DOHH2 (cell line): ENCODE results near the gene CTDP1.

Experiments
- EZH2phosphoT487 ChIP-seq: fragments of 200-600 bp; sonication (generic); IDR thresholded peaks from 2 replicates; pipeline ENCODE4 v1.6.1; 2017; ENCODE audit warnings: borderline replicate concordance, mild to moderate bottlenecking, antibody characterized with exemption, low read length, moderate library complexity, mixed read lengths
- TF ChIP-seq, protein P1 (sequence below): fragments of 200-600 bp; sonication (generic); IDR thresholded peaks from one replicate; pipeline ENCODE4 v1.5.1; 2014; ENCODE audit warnings: antibody characterized with exemption, mild to moderate bottlenecking, low read depth, low read length; ENCODE audit not compliant: poor library complexity, severe bottlenecking

DNA sequence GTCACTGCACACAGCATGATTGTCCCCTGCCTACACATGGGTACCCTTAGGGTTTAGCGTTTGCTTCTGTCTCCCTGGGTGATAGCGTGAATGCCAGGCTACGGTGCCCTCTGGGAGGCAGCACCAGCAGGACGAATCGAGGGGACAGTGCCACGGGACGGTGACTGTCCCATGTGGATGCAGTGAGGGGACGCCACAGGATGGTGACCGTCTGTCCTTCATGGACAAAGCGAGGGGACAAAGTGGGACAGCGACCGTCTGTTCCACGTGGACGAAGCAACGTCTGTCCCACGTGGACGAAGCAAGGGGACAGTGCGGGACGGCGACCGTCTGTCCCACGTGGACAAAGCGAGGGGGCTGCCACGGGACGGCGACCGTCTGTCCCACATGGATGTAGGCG lies 25.7 kb downstream of the CTDP1 start:
- TF ChIP-seq, protein P1, sequence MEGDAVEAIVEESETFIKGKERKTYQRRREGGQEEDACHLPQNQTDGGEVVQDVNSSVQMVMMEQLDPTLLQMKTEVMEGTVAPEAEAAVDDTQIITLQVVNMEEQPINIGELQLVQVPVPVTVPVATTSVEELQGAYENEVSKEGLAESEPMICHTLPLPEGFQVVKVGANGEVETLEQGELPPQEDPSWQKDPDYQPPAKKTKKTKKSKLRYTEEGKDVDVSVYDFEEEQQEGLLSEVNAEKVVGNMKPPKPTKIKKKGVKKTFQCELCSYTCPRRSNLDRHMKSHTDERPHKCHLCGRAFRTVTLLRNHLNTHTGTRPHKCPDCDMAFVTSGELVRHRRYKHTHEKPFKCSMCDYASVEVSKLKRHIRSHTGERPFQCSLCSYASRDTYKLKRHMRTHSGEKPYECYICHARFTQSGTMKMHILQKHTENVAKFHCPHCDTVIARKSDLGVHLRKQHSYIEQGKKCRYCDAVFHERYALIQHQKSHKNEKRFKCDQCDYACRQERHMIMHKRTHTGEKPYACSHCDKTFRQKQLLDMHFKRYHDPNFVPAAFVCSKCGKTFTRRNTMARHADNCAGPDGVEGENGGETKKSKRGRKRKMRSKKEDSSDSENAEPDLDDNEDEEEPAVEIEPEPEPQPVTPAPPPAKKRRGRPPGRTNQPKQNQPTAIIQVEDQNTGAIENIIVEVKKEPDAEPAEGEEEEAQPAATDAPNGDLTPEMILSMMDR: no peak
- no peak for TF ChIP-seq EZH2phosphoT487
